ENCODE data around the gene STMND1. TPM values are rescaled to one million over a fixed set of nuclear protein-coding genes. Genes with fewer than 3 reads are reported as not detected.

The STMND1 gene
- total and polyA plus RNA-seq, 7 donors: 0.27 to 2.1 (median 0.59) TPM; not detected in 3

DNA sequence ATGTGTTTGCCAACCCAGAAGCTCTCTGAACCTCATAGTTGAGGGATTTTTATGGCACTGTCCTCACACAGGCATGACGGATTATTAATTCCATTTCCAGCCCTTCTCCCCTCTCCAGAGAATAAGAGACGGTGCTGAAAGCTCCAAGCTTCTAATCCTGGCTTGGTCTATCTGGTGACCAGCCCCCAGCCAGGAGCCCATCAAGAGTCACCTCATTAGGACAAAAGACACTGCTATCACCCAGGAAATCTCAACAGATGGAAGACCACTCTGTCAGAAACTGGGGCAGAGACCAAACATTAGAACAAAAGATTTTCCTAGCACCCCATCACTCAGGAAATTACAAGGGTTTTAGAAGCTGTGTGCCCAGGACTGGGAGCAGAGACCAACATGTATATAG is 48.2 kb downstream of the STMND1 start:
- no peak for TF ChIP-seq POLR2AphosphoS5 (IDR thresholded peaks at IDR 0.05)
- TF ChIP-seq POLR2A (IDR thresholded peaks at IDR 0.05): no peak
- TF ChIP-seq, protein P1, sequence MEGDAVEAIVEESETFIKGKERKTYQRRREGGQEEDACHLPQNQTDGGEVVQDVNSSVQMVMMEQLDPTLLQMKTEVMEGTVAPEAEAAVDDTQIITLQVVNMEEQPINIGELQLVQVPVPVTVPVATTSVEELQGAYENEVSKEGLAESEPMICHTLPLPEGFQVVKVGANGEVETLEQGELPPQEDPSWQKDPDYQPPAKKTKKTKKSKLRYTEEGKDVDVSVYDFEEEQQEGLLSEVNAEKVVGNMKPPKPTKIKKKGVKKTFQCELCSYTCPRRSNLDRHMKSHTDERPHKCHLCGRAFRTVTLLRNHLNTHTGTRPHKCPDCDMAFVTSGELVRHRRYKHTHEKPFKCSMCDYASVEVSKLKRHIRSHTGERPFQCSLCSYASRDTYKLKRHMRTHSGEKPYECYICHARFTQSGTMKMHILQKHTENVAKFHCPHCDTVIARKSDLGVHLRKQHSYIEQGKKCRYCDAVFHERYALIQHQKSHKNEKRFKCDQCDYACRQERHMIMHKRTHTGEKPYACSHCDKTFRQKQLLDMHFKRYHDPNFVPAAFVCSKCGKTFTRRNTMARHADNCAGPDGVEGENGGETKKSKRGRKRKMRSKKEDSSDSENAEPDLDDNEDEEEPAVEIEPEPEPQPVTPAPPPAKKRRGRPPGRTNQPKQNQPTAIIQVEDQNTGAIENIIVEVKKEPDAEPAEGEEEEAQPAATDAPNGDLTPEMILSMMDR (IDR thresholded peaks at IDR 0.05): no peak
- TF ChIP-seq EP300 (IDR thresholded peaks at IDR 0.05): no peak
- WGBS, 2 donors: 69 to 86% methylated on average over 2 of the region's 2 CpGs
- Histone ChIP-seq H3K27ac (no peak overlapping the region), H3K27me3 (no peaks in the 10 kb centered on the region), H3K4me3 (no peak overlapping the region), H3K4me1 (no peaks in the 10 kb centered on the region), H3K36me3 (no peaks in the 10 kb centered on the region), H3K9me3 (peaks cover 0 to 3% (median 0%) of the 10 kb centered on the region in 4 donors)
- intact Hi-C loops (cut with DNase I): loop anchor here (10.0 kb wide), 1 partner anchor 975 kb away; the partner anchor contains the start of gene NHLRC1
- no peak for DNase-seq

DNA sequence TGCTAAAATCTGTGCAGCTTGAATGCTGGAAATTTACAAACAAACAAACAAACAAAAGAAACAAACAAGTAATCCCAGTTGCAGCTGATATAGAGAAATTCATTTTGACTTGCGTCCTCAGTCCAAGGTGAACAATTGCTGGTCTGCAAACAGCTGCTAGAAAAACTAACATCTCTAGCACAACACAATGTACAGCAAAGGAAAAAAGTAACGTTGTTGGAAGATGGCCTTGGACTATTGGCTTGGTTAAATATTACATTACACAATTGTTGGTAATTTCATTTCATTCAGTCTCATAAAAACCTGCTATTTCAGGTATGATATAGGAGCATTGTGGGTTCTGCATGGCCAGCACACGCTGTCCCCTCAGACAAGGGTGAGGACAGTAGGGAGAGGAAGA is 50.0 kb downstream of the STMND1 start:
- no peak for DNase-seq
- Histone ChIP-seq H3K36me3 (no peaks in the 10 kb centered on the region), H3K4me3 (no peak overlapping the region), H3K27ac (no peak overlapping the region), H3K4me1 (no peaks in the 10 kb centered on the region), H3K9me3 (peaks cover 0 to 3% (median 0%) of the 10 kb centered on the region in 4 donors), H3K27me3 (no peaks in the 10 kb centered on the region)
- TF ChIP-seq POLR2AphosphoS5 (IDR thresholded peaks at IDR 0.05) (no peak), EP300 (IDR thresholded peaks at IDR 0.05) (no peak), POLR2A (IDR thresholded peaks at IDR 0.05) (no peak)
- TF ChIP-seq, protein P1 (IDR thresholded peaks at IDR 0.05): no peak
- intact Hi-C loops (cut with DNase I): loop anchor here (10.0 kb wide), 1 partner anchor 973 kb away; the partner anchor contains the start of gene NHLRC1
- 18 to 68% methylated on average over 3 of the region's 3 CpGs for WGBS, 2 donors

DNA sequence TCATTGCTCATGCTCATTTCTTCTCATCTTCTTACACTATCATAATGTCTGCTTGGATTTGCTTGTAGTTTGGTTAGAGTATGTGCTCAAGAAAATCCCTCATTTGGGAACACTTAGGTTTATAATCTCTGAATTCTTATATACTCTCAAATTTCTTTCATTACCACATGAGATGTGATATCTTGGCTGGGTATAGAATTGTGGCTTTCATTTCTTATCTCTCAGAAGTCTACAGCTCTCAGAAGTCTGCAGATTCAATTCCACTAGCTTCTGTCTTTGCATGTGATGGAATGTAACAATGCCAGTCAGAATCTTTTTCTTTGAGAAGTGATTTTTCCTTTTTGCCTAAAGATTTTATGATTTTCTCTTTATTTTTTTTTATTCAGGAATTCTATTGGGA is 50.9 kb downstream of the STMND1 start:
- H3K9me3 ChIP-seq: peaks cover 0 to 3% (median 0%) of the 10 kb centered on the region in 4 donors
- no peak overlapping the region for H3K4me3 ChIP-seq
- H3K27me3 ChIP-seq: no peaks in the 10 kb centered on the region
- DNase-seq: no peak
- intact Hi-C loops (cut with DNase I): loop anchor here (10.0 kb wide), 1 partner anchor 972 kb away; the partner anchor contains the start of gene NHLRC1
- no peaks in the 10 kb centered on the region for H3K36me3 ChIP-seq
- no peaks in the 10 kb centered on the region for H3K4me1 ChIP-seq
- H3K27ac ChIP-seq: no peak overlapping the region
- TF ChIP-seq, protein P1 (IDR thresholded peaks at IDR 0.05): no peak
- no peak for TF ChIP-seq POLR2A (IDR thresholded peaks at IDR 0.05)
- TF ChIP-seq POLR2AphosphoS5 (IDR thresholded peaks at IDR 0.05): no peak
- TF ChIP-seq EP300 (IDR thresholded peaks at IDR 0.05): no peak

DNA sequence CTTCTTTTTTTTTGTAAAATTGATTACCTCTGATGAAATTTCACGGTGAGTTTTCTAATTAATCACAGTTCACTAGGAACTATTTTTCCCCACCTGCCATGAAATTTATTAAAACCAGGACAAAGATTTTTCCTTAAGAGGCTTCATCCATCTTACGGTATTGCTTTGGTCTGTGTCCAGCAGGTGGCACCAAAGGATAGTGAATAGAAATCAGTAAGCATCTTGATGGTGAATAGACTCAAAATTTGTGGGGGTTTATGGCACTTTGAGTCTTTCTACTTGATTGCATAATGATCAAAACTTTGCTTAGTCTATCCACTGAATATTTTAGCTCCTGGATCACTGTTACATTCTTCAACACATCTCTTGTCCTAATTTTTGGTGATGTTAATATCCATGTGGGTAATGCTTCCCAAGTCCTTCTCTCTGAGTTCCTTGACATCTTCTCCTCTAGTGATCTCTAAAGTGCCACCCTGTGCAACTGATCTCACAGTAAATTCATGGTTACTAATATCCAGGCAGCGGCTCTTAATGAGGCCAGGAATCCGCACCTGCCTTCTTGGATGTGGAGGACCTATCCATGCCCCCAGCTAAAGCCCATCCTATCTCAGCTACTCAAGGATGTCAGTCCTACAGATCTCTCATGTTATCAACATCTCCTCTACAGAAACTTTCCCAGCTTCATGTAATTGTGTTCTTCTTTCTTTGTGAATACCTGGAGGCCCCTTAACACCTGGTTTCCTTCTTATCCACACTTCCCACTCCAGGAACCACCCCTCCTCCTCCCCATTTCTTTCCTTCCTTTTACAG is 54.5 kb downstream of the STMND1 start:
- no peak overlapping the region for H3K27ac ChIP-seq
- peak; percentile 83 for DNase-seq
- no peaks in the 10 kb centered on the region for H3K4me1 ChIP-seq
- intact Hi-C loops (cut with DNase I): loop anchor here (1.0 to 10.0 kb wide), 6 partner anchors 121 to 968 kb away; partner anchors contain the start of genes FAM8A1 and NHLRC1
- H3K9me3 ChIP-seq: peaks cover 0 to 3% (median 0%) of the 10 kb centered on the region in 4 donors
- H3K4me3 ChIP-seq: no peak overlapping the region
- TF ChIP-seq EP300 (IDR thresholded peaks at IDR 0.05) (no peak), POLR2A (IDR thresholded peaks at IDR 0.05) (no peak), POLR2AphosphoS5 (IDR thresholded peaks at IDR 0.05) (no peak)
- TF ChIP-seq, protein P1 (IDR thresholded peaks at IDR 0.05): peak; percentile 65 to 78 (median 71)
- H3K27me3 ChIP-seq: no peaks in the 10 kb centered on the region
- no peaks in the 10 kb centered on the region for H3K36me3 ChIP-seq
- WGBS, 2 donors: 37 to 44% methylated on average over 4 of the region's 4 CpGs

All from sigmoid colon (tissue), 7 donors.